GM18511 (cell line): ENCODE data around the gene CPNE5.

Source experiments
- ATAC-seq: cut with Tn5 transposase; IDR thresholded peaks from one replicate; pipeline ENCODE4 v1.9.1; 2021; ENCODE audit warnings: mild to moderate bottlenecking, moderate library complexity; ENCODE audit not compliant: unreplicated experiment

Gene CPNE5

DNA sequence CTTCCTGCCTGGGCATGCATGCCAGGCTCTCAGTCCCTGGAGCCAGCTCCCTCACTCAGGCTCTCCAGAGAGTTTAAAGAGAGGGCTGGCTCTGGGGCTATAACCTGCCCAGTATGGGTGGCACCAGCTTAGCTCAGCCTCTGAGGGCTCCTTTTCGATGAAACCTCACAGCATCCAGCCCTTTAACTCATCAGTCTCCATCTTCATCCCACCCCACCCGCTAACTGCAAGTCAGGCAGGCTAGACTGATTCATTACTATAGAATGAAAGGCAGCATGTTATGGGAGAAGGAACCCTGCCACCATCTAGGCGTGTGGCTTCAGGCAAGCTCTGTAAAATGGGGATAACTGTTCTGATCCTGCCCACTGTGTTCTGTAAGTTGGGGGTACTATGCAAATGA, 88.2 kb downstream of the CPNE5 start:
- ATAC-seq, result no peak

DNA sequence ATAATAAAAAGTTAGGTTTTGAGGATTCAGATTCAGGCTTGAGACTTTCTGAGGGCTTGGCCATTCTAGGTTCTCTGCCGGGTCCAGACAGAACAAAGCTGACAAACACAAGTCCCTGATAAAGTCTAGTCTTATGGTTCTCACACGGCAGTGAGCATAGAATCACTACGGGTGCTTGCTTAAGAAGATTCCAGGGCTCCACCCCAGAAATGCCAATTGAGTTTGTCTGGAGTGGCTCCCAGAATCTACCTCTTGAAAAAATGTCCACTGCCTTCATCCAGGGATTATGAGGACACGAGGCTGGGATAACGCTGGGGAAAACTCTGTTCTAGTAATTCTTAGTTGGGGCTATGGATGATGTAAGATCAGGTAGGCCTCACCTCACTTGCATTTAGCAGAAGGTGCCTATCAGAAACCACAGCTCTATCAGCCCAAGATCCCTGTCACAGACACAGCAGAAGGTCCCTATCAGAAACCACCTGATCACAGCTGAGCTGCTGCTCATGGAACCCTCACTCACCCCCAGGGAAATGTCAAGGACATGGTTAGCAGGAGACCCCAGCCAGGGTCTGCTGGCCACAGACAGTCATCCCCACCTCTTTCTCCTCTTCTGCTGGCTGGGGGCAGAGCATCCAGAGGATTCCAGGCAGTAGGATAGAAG, 89.3 kb downstream of the CPNE5 start:
- no peak for ATAC-seq

DNA sequence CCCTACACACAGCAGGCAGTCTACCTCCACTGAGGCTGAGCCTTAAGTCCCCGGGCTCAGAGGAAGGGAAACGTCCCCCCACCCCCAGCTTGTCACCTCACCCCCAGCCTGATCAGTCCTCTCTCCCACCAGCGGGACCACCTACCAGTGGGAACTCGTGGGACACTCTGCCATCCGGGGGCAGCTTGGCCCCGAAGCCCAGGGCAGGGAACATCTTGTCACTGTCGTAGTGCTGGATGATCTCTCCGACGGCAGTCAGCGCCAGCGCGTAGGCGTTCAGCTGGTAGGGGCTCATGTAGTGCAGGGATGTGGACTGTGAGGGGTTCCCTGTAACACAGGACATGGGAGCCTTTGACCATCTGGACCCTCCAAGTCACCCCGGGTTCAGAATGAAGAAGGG, 93.0 kb downstream of the CPNE5 start:
- no peak for ATAC-seq

DNA sequence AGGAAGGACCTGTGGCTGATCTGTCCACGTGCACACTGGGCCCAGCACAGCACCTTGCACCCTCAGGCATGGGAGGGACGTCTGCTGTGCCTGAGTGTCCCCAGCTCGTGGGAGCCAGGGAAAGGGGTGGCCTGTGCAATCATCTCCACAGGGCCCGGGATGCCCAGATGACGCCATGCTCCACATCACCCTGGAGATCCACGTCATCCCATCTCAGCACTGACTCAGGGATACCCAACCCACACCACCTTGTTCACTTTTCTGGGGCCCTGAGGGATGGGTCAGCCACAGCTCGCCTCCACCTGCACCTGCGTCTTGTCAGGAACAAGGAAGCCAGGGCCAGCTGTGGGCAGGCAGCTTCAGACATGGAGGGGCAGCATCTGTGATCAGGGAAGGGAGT, 93.4 kb downstream of the CPNE5 start:
- ATAC-seq, result no peak

DNA sequence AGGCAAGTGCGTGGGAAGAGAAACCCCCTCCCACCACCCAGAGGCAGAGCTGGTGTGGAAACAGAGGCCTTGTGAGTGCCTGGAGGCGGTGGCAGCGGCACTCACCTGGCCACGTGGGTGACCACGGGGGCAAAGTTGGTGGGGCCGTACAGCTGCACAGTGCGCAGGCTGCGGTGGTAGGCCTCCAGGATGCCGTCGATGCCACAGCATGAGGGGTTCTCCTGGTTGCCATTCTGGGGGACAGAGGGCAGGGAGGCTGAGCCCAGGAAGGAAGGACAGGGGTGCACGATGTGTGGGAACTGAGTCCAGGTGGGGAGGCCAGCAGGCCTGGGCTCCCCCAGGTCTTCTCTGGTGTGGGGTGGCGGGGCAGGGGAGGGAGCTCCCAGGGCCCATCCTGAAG, 94.0 kb downstream of the CPNE5 start:
- ATAC-seq, result no peak

- no peak for ATAC-seq
Measured at GRCh38 chr6:36744304-36744673, 95.0 kb downstream of the CPNE5 start.

- ATAC-seq, result no peak
Measured at GRCh38 chr6:36743538-36744303, 95.5 kb downstream of the CPNE5 start.

DNA sequence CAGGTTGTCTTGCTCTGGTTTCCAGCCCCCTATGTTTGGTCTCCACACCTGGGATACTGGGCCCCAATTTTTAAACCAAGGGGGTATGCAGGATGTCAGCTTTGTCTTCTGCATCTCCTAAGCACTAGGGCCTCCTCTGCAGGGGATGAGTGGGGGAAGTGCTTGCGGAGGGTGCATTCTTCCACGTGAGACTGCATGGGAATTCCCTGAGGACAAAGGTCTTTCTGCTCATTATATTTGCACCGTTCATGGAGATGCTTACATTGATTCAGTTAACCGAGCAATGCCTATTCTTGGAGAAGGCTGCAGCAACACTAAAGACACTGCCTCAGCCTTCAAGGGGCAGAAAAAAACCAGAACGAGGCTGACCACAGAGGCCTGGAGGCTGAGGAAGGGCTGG, 96.2 kb downstream of the CPNE5 start:
- ATAC-seq, result no peak

DNA sequence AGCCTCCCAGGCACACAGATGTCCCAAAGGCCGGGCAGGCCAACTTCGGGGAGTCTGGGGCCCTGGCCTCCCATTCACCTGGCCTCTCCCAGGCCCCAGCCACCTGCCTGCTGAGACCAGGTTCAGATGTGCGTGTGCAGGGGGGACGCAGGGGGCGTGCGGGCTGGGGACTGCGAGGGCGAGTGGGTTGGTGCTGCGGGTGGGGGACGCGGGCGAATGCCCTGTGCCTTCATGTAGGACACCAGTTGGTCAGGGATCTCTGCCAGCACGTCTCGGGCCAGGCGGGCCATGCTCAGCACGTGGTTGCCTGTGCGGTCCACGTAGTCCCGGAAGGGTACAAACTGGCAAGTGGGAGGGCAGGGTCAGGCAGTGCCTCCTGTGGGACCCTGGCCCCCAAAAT, 97.1 kb downstream of the CPNE5 start:
- ATAC-seq, result no peak

GRCh38 chr6:36740818-36741179, 98.4 kb downstream of the CPNE5 start:
- no peak for ATAC-seq

DNA sequence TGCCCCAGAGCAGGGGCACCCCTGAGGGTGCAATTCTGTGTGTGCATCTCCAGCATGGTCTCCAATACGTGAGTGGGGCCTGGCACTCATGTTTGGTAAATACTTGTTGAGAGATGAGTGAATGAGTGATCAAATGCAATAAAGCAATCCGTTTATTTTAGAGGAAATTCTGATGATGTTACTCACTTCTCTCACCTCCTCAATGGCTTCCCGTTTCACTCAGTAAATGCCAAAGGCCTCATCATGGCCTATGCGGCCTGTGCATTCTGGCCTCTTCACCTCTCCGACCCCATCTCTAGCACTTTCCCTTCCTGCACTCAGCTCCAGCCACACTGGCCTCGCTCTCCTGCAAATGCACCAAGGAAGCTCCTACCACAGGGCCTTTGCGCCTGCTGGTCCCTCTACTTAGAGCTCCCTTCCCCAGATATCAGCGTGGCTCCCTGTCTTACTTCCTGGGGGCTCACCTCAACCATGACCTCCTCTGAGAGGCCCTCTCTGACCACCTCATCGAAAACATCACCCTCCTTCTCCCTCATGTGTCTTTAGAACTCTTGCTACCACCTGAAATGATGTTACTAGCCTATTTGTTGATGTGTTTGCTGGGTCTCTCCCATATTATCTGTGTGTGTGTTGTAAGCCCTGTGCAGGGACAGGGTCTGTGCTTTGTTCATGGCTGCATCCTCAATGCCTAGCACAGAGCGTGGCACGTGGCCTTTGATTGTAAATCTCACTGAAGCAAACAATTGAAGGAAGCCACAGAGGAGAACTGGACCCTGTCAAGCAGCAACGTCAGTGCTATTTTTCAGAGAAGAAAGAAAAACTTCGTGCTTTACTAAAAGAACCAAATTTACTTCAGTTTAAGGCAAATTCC, 99.1 kb downstream of the CPNE5 start:
- ATAC-seq, result no peak

DNA sequence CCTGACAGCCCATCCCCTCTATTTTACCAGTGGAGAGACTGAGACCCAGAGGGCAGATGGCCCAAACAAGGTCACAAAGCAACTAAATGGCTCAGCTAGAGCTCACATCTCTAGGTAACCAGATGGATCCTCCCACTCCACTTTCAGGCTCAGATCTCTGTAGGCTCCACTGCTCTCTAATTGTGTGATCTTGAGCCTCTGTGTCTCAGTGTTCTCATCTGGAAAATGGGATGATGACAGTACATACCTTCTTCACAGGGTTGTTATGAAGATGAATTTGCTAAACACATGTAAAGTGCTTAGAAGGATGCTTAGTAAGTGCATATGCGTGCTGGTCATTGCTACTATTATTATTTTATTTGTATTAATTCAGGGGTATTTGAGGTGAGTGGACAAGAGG, 101.1 kb downstream of the CPNE5 start:
- no peak for ATAC-seq

- no peak for ATAC-seq
Measured at GRCh38 chr6:36737043-36737785, 102.0 kb downstream of the CPNE5 start.

DNA sequence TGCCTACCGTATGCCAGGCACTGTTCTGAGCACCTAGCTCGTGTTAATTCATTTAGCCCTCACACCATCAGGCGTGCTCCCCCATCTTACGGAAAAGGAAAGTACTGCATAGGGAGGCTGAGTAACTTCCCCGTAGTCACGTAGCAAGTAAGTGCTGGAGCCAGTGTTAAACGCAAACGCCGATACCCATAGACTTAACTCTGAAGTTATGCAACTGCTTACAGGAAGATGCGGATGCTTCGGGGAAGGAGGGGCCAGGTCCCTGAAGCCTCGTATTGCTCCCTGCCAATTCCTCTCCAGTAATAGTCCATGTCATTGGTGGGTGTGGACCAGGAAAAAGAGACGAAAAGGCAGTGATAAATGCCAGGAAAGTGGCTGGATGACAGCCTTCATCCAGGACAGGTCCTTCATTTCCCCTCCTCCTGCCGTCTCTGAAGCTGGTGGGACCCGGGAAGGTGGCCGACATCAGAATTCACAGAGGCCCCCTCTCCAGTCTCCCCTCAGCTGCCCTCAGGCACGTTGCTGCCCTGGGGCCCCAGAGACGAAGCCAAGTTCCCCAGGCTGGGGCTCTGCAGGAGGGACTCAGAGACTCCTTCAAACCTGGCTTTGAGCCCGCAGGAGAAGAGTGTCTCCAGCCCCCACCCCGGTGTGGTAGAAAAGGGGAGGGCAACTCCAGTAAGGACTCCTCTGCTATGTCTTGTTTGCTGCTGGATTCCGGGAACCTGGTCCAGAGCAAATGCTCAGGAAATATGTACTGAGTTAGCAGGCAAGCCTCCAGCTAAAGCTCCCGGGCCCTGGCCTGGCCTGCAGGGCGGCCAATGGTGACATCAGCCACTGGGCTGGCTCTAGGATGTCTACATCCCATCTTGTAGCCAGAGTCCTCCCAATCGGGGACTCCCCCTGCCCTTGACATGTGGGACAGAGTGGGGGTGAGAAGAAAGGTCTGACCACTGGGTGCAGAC, 103.9 kb downstream of the CPNE5 start:
- no peak for ATAC-seq

DNA sequence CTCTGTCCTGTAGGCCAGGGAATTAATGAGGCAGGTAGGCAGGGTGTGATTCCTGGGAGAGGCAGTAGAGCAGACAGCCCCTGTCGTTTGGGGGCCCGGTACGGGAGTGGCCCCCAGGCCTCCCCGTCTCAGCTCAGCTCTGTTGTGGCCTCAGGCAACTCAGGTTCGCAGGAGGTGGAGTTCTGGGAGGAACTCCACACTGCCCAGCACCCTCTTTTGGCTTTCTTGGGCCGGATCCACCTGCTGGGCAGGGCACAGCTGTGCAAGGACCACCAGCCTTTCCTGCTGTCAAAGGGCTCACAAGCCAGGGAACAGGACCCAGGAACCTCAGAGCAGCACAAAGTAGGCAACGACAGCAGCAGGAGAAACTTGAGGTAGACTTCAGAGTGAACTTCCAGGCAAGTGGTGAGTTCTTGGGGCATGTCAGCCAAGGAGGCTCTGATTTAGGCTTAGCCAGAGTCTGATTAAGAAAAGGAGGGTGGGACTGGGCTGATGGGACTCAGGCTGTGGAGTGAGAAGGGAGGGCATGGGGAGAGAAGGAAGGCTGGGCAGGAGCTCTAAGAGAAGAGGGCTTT, 104.7 kb downstream of the CPNE5 start:
- ATAC-seq, result no peak

DNA sequence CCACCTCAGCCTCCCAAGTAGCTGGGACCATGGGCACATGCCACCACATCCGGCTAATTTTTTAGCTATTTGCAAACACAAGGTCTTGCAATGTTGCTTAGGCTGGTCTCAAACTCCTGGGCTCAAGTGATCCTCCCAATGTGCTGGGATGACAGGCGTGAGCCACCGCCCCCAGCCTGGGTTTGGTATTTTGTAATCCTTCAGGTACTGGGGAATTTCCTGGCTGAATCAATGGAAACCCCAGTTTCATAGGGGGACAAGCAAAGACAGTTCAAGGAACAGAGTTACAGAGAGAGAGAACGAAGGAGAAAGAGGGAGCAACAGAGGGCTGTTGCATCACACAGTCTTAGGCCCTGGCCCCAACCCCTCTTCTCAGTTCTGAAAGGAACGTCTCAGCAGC, 105.9 kb downstream of the CPNE5 start:
- ATAC-seq, result no peak

GRCh38 chr6:36731622-36732310, 107.5 kb downstream of the CPNE5 start:
- no peak for ATAC-seq

GRCh38 chr6:36730424-36731380, 108.5 kb downstream of the CPNE5 start:
- ATAC-seq, result no peak
